ENCODE results near the gene NDUFA8. TPM values are rescaled to one million over a fixed set of nuclear protein-coding genes. Genes with fewer than 3 reads are reported as not detected.

NDUFA8 gene
- total RNA-seq, 1 experiment from 2014 or later, result 84.6 TPM

- no peaks in the 10 kb centered on the region for H3F3A ChIP-seq (ENCODE audit: insufficient read depth, low read depth)
- H3K4me1 ChIP-seq (replicated peaks; ENCODE audit: insufficient read depth), result no peaks in the 10 kb centered on the region
- no peak overlapping the region for H2AFZ ChIP-seq
- no peak overlapping the region for H3K4me2 ChIP-seq
- TF ChIP-seq EZH2 (IDR thresholded peaks at IDR 0.05; ENCODE audit: low read depth), result no peak
- TF ChIP-seq, protein P1, sequence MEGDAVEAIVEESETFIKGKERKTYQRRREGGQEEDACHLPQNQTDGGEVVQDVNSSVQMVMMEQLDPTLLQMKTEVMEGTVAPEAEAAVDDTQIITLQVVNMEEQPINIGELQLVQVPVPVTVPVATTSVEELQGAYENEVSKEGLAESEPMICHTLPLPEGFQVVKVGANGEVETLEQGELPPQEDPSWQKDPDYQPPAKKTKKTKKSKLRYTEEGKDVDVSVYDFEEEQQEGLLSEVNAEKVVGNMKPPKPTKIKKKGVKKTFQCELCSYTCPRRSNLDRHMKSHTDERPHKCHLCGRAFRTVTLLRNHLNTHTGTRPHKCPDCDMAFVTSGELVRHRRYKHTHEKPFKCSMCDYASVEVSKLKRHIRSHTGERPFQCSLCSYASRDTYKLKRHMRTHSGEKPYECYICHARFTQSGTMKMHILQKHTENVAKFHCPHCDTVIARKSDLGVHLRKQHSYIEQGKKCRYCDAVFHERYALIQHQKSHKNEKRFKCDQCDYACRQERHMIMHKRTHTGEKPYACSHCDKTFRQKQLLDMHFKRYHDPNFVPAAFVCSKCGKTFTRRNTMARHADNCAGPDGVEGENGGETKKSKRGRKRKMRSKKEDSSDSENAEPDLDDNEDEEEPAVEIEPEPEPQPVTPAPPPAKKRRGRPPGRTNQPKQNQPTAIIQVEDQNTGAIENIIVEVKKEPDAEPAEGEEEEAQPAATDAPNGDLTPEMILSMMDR (conservative IDR thresholded peaks at IDR 0.05), result no peak
- H3K27ac ChIP-seq, result no peak overlapping the region
- ChIA-PET POLR2A (ENCODE audit: unreplicated experiment) (no interaction called here), CTCF (no interaction called here)
- no peaks in the 10 kb centered on the region for H4K20me1 ChIP-seq (ENCODE audit: insufficient read depth)
- no peak overlapping the region for H3K4me3 ChIP-seq
- no peaks in the 10 kb centered on the region for H3K9me2 ChIP-seq (ENCODE audit: insufficient read depth)
- no peaks in the 10 kb centered on the region for H3K79me2 ChIP-seq (ENCODE audit: low read depth)
- no TSS peak for BruUV-seq (replicated peaks)
- no peaks in the 10 kb centered on the region for H3K36me3 ChIP-seq (ENCODE audit: low read depth)
- no peak for DNase-seq
- no peaks in the 10 kb centered on the region for H3K9me3 ChIP-seq (ENCODE audit: insufficient read depth, low read depth)
- no peaks in the 10 kb centered on the region for H3K27me3 ChIP-seq (ENCODE audit: insufficient read depth, low read depth)
- intact Hi-C loops (cut with micrococcal nuclease; ENCODE audit: unreplicated experiment), result no loop called here
Measured at GRCh38 chr9:122130837-122131236, 28.7 kb downstream of the NDUFA8 start.

DNA sequence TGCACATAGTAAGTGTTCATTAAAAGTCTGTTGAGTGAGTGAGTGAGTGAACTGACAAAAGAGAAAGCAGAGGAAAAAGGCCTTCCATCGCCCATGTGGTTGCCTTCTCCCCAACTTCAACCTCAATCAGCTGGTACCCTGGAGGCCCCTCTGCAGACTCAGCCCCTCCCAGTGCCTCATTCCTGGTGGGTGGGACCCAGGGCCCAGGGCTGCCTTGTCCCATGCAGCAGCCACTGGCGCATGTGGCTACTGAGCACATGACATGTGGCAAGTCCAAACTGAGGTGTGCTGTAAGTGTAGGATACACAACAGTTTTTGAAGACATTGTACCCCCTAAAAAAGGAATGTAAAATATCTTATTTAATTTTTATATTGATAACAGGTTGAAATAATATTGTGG, 29.6 kb downstream of the NDUFA8 start:
- Histone ChIP-seq H3K36me3 (ENCODE audit: low read depth) (no peaks in the 10 kb centered on the region), H3K4me3 (no peak overlapping the region), H3K27ac (no peak overlapping the region), H3K9me3 (ENCODE audit: insufficient read depth, low read depth) (no peaks in the 10 kb centered on the region), H3F3A (ENCODE audit: insufficient read depth, low read depth) (no peaks in the 10 kb centered on the region), H3K79me2 (ENCODE audit: low read depth) (no peaks in the 10 kb centered on the region), H3K4me1 (replicated peaks; ENCODE audit: insufficient read depth) (no peaks in the 10 kb centered on the region), H4K20me1 (ENCODE audit: insufficient read depth) (no peaks in the 10 kb centered on the region), H2AFZ (no peak overlapping the region), H3K4me2 (no peak overlapping the region), H3K9me2 (ENCODE audit: insufficient read depth) (no peaks in the 10 kb centered on the region), H3K27me3 (ENCODE audit: insufficient read depth, low read depth) (no peaks in the 10 kb centered on the region)
- POLR2A ChIA-PET (ENCODE audit: unreplicated experiment), result interaction anchor here (0.6 kb wide), 1 partner anchor 203 kb away, joined by 6 read pairs; no protein-coding TSS in a partner anchor
- TF ChIP-seq EZH2 (IDR thresholded peaks at IDR 0.05; ENCODE audit: low read depth), result no peak
- TF ChIP-seq, protein P1 (conservative IDR thresholded peaks at IDR 0.05), result no peak
- CTCF ChIA-PET, result no interaction called here
- no TSS peak for BruUV-seq (replicated peaks)
- intact Hi-C loops (cut with micrococcal nuclease; ENCODE audit: unreplicated experiment), result loop anchor here (5.0 kb wide), 1 partner anchor 1217 kb away; no protein-coding TSS in a partner anchor
- no peak for DNase-seq

DNA sequence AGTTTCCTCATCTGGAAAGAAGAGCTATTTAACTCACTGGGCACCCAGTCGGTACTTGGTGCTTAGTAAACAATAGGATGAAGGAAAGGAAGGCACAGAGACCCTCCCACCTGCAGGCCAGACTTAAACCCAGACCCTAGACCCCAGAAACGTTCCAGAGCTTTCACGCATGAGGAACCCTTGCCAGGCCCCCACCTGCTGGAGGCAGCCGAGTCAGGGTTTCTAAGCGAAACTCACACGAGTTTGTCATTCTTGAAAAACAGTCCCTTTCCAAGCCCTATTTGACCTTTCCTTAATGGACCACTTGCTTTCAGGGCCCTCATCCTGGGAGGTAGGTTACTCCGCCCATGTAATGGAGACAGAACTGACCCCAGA, 30.6 kb downstream of the NDUFA8 start:
- intact Hi-C loops (cut with micrococcal nuclease; ENCODE audit: unreplicated experiment), result loop anchor here (5.0 kb wide), 1 partner anchor 1218 kb away; no protein-coding TSS in a partner anchor
- no peaks in the 10 kb centered on the region for H3K4me1 ChIP-seq (replicated peaks; ENCODE audit: insufficient read depth)
- H3K4me2 ChIP-seq, result no peak overlapping the region
- H3K27me3 ChIP-seq (ENCODE audit: insufficient read depth, low read depth), result no peaks in the 10 kb centered on the region
- no peaks in the 10 kb centered on the region for H3F3A ChIP-seq (ENCODE audit: insufficient read depth, low read depth)
- no peaks in the 10 kb centered on the region for H4K20me1 ChIP-seq (ENCODE audit: insufficient read depth)
- H2AFZ ChIP-seq, result no peak overlapping the region
- H3K36me3 ChIP-seq (ENCODE audit: low read depth), result no peaks in the 10 kb centered on the region
- no TSS peak for BruUV-seq (replicated peaks)
- CTCF ChIA-PET, result interaction anchor here (0.5 kb wide), 1 partner anchor 581 kb away, joined by 17 read pairs; no protein-coding TSS in a partner anchor
- no peaks in the 10 kb centered on the region for H3K9me2 ChIP-seq (ENCODE audit: insufficient read depth)
- H3K27ac ChIP-seq, result no peak overlapping the region
- no peak for DNase-seq
- H3K79me2 ChIP-seq (ENCODE audit: low read depth), result no peaks in the 10 kb centered on the region
- no peak overlapping the region for H3K4me3 ChIP-seq
- H3K9me3 ChIP-seq (ENCODE audit: insufficient read depth, low read depth), result no peaks in the 10 kb centered on the region
- TF ChIP-seq EZH2 (IDR thresholded peaks at IDR 0.05; ENCODE audit: low read depth), result no peak
- TF ChIP-seq, protein P1 (conservative IDR thresholded peaks at IDR 0.05), result no peak
- POLR2A ChIA-PET (ENCODE audit: unreplicated experiment), result no interaction called here

Measured in PC-9 (cell line).